Activated CD8-positive, alpha-beta T cell treated with anti-CD3 and anti-CD28 coated beads for 36 hours (primary cell): ENCODE measurements around the gene CCDC70. TPM values are rescaled to one million over a fixed set of nuclear protein-coding genes. Genes with fewer than 3 reads are reported as not detected.

Experiments used
- ATAC-seq: fragments of 200-7000 bp; cut with Tn5 transposase; one replicate; pipeline ENCODE4 v1.10.0; 2021; ENCODE audit warnings: mild to moderate bottlenecking, moderate library complexity
- CTCF ChIA-PET: fragments of 350-600 bp; sonication (Branson Sonifier 250); formaldehyde crosslinking; loops from one replicate; lab custom pipeline; 2021; ENCODE audit warnings: antibody characterized with exemption; lab: Charles Lee
- POLR2A ChIA-PET: fragments of 350-600 bp; sonication (Branson Sonifier 250); formaldehyde crosslinking; loops from one replicate; lab custom pipeline; 2021; ENCODE audit warnings: antibody characterized with exemption; lab: Charles Lee
- DNase-seq: peaks from one replicate; pipeline ENCODE4 v3.0.0-alpha.2; 2020
- H3K27ac Mint-ChIP-seq: one replicate; pipeline ENCODE4 v1.8.0; 2021; ENCODE audit warnings: mild to moderate bottlenecking, mixed read lengths
- H3K27me3 Mint-ChIP-seq: one replicate; pipeline ENCODE4 v1.8.0; 2021; ENCODE audit warnings: mixed read lengths
- H3K36me3 Mint-ChIP-seq: one replicate; pipeline ENCODE4 v1.8.0; 2021; ENCODE audit warnings: low read depth, mixed read lengths
- H3K4me1 Mint-ChIP-seq: one replicate; pipeline ENCODE4 v1.8.0; 2021; ENCODE audit warnings: low read depth, mixed read lengths
- H3K4me3 Mint-ChIP-seq: one replicate; pipeline ENCODE4 v1.8.0; 2021; ENCODE audit warnings: mild to moderate bottlenecking, moderate library complexity, mixed read lengths
- H3K9me3 Mint-ChIP-seq: one replicate; pipeline ENCODE4 v1.8.0; 2021; ENCODE audit warnings: mixed read lengths
- intact Hi-C: fragments of 100-400 bp; cut with micrococcal nuclease; formaldehyde crosslinking; loops from one replicate; pipeline ENCODE4 v1.10.0; 2022
- total RNA-seq, 2 experiments: library from RNA; stranded (reverse); gene quantifications; one replicate each; pipeline ENCODE4 v1.2.3, GENCODE V29; 2021
- TF ChIP-seq, protein P1 (sequence below): fragments of 200-600 bp; IDR thresholded peaks from one replicate; pipeline ENCODE4 v1.8.0; 2022; ENCODE audit warnings: antibody characterized with exemption, mild to moderate bottlenecking

Gene CCDC70
- total RNA-seq, 2 experiments from 2014 or later = 0.45 to 0.72 TPM

DNA sequence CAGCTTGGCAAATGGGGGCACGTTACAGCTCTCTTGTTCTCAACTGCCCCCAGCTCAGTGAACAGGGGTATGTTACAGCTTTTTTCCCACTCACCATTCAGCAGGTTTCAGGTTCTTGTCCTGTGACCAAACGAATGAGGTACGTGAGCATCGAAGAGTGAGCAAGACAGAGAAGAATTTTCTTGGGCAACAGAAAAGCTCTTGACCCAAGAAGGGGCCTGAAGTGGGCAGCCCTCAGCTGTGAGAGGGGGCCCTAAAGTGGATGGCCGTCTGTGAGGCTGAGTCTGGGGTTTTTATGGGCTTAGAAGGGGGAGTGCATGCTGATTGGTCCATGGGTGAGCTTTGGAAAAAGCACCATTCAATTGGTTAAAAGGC is 21.4 kb downstream of the CCDC70 start:
- no peak for DNase-seq
- H3K27ac Mint-ChIP-seq = no peak overlapping the region
- no peaks in the 10 kb centered on the region for H3K4me1 Mint-ChIP-seq
- TF ChIP-seq, protein P1, sequence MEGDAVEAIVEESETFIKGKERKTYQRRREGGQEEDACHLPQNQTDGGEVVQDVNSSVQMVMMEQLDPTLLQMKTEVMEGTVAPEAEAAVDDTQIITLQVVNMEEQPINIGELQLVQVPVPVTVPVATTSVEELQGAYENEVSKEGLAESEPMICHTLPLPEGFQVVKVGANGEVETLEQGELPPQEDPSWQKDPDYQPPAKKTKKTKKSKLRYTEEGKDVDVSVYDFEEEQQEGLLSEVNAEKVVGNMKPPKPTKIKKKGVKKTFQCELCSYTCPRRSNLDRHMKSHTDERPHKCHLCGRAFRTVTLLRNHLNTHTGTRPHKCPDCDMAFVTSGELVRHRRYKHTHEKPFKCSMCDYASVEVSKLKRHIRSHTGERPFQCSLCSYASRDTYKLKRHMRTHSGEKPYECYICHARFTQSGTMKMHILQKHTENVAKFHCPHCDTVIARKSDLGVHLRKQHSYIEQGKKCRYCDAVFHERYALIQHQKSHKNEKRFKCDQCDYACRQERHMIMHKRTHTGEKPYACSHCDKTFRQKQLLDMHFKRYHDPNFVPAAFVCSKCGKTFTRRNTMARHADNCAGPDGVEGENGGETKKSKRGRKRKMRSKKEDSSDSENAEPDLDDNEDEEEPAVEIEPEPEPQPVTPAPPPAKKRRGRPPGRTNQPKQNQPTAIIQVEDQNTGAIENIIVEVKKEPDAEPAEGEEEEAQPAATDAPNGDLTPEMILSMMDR = no peak
- intact Hi-C loops = no loop called here
- H3K4me3 Mint-ChIP-seq = no peak overlapping the region
- peaks cover 7% of the 10 kb centered on the region for H3K9me3 Mint-ChIP-seq
- CTCF ChIA-PET = interaction anchor here (2.1 kb wide), 1 partner anchor 12 kb away, joined by 9 read pairs; no protein-coding TSS in a partner anchor
- no peaks in the 10 kb centered on the region for H3K27me3 Mint-ChIP-seq
- ATAC-seq = no peak
- POLR2A ChIA-PET = no interaction called here
- H3K36me3 Mint-ChIP-seq = no peaks in the 10 kb centered on the region

DNA sequence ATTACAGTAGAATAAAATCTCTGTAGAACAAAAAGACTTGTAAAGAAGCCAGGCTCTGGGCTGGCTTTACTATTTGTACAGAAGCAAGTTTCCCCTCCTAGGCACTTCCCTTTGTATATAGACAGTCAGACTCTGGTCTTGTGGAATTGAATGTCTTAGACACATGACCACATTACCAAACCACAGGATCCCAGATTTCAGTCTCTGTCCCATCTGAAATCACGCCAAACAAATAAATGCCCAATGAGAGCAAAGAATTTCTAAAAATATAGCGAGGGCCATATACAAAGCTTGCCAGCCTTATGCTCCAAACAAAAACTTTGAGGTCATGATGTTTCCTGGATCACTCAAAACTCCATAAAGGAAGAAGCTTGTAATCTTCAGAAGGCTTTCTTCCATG is 23.9 kb downstream of the CCDC70 start:
- H3K27ac Mint-ChIP-seq = no peak overlapping the region
- no peaks in the 10 kb centered on the region for H3K27me3 Mint-ChIP-seq
- TF ChIP-seq, protein P1 = no peak
- H3K4me3 Mint-ChIP-seq = no peak overlapping the region
- DNase-seq (no peak), ATAC-seq (no peak)
- no peaks in the 10 kb centered on the region for H3K4me1 Mint-ChIP-seq
- CTCF ChIA-PET = interaction anchor here (1.4 kb wide), 1 partner anchor 36 kb away, joined by 3 read pairs; no protein-coding TSS in a partner anchor
- intact Hi-C loops = no loop called here
- no peaks in the 10 kb centered on the region for H3K36me3 Mint-ChIP-seq
- peaks cover 7% of the 10 kb centered on the region for H3K9me3 Mint-ChIP-seq
- POLR2A ChIA-PET = no interaction called here

DNA sequence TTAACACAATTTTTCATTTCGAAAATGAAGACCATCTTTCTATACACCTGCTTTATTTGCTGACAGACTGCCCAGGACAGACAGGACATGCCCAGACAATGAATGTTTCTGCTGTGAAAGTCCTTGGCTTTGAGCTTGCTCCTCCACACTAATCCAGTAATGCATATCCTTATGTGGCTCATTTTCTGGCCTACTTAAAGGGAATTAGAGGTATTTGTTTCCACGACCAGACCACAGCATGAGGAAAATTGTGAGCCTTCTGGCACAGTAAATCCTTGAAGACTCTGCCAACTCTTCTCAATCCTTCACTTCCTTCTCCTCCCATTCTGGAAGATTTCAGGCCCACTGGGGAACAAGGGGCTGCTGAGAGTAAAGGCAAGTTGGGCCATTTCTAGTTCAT is 25.7 kb downstream of the CCDC70 start:
- Mint-ChIP-seq H3K27ac (no peak overlapping the region), H3K36me3 (no peaks in the 10 kb centered on the region), H3K4me1 (no peaks in the 10 kb centered on the region), H3K27me3 (no peaks in the 10 kb centered on the region), H3K4me3 (no peak overlapping the region), H3K9me3 (peaks cover 4% of the 10 kb centered on the region)
- TF ChIP-seq, protein P1 = no peak
- DNase-seq (no peak), ATAC-seq (no peak)
- intact Hi-C loops = no loop called here
- CTCF ChIA-PET = no interaction called here
- POLR2A ChIA-PET = no interaction called here

DNA sequence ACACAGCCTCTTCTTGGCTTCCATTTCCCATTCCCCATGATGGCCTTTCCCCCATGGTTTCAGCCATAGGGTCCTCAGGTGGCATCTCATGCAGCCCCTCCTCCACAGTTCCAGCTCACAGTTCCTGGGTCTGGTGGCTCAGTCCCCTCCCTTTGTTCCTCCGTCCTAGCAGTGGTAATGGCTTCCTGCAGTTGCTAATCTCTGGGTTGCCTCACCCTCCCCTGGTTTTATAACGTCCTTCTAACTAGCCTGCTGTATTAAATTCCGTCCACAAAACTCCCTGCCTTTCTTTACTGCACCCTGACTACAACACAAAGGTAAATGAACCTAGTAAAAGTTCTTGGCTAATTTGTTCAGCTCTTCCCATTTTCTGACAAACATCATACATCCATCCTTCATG is 30.9 kb downstream of the CCDC70 start:
- TF ChIP-seq, protein P1 = no peak
- no peak overlapping the region for H3K27ac Mint-ChIP-seq
- POLR2A ChIA-PET = no interaction called here
- no peaks in the 10 kb centered on the region for H3K9me3 Mint-ChIP-seq
- ATAC-seq (no peak), DNase-seq (no peak)
- no peak overlapping the region for H3K4me3 Mint-ChIP-seq
- H3K36me3 Mint-ChIP-seq = no peaks in the 10 kb centered on the region
- H3K27me3 Mint-ChIP-seq = no peaks in the 10 kb centered on the region
- H3K4me1 Mint-ChIP-seq = no peaks in the 10 kb centered on the region
- CTCF ChIA-PET = interaction anchor here (1.4 to 2.9 kb wide), 3 partner anchors 31 to 235 kb away, joined by 4 to 11 read pairs (median 5); partner anchors contain the start of gene TMEM272
- intact Hi-C loops = no loop called here

DNA sequence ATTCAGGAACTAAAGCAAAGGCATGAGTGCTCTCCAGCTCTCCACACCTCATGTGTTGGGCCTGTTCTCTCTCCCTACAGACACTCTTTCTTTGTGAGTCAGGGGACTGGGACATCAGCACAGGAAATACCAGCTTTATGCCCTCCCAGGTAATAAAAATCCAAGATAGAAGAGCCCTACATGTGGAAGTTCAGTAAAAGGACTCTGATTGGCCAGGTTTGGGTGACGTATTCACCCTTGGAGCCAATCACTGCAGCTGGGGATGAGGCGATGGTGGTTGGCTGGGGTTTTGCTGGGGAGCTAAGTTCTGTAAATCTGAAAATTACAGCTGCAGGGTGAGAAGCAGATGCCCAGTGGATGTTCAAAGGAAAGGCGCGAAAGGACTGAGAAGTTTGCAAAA is 32.5 kb downstream of the CCDC70 start:
- TF ChIP-seq, protein P1 = no peak
- Mint-ChIP-seq H3K36me3 (no peaks in the 10 kb centered on the region), H3K4me3 (no peak overlapping the region), H3K27ac (no peak overlapping the region), H3K9me3 (no peaks in the 10 kb centered on the region), H3K27me3 (no peaks in the 10 kb centered on the region), H3K4me1 (no peaks in the 10 kb centered on the region)
- ATAC-seq = no peak
- ChIA-PET CTCF (interaction anchor here (1.1 to 3.1 kb wide), 7 partner anchors 11 to 233 kb away, joined by 4 to 11 read pairs (median 8); no protein-coding TSS in a partner anchor), POLR2A (no interaction called here)
- intact Hi-C loops = no loop called here
- no peak for DNase-seq
